GM19099 (cell line): ENCODE data around the gene PEX10.

Source experiments
- POLR2A ChIP-seq: IDR thresholded peaks from 3 replicates; pipeline ENCODE4 v1.6.1; 2011; ENCODE audit warnings: low read depth; ENCODE audit not compliant: insufficient read length; ENCODE audit errors: extremely low read depth

The PEX10 gene

GRCh38 chr1:2404142-2404889, 8.0 kb downstream of the PEX10 start:
- no peak for TF ChIP-seq POLR2A

DNA sequence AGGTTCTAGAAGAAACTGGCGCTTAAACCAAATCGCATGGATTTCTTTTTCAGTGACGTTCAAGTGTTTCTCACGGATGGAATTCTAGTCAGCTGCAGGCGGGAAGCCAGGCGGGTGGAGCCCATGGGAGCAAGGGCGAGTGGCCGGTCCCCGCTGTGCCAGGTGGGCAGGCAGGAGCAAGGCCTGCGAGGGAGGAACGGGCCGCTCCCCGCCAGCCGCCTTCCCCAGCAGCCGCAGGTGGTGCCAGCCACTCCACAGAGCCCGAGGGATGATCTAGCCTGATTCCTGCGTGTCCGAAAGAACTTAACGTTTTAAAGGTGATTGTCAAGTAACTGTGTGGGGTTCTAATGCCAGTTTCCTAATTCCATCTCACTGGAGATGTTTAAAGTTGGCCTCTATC, 9.1 kb downstream of the PEX10 start:
- no peak for TF ChIP-seq POLR2A

GRCh38 chr1:2402420-2402819, 9.9 kb downstream of the PEX10 start:
- TF ChIP-seq POLR2A, result no peak

GRCh38 chr1:2400950-2401649, 11.3 kb downstream of the PEX10 start:
- no peak for TF ChIP-seq POLR2A

- TF ChIP-seq POLR2A, result no peak
Observed at GRCh38 chr1:2400576-2400909, 11.8 kb downstream of the PEX10 start.

GRCh38 chr1:2399890-2400575, 12.3 kb downstream of the PEX10 start:
- no peak for TF ChIP-seq POLR2A

DNA sequence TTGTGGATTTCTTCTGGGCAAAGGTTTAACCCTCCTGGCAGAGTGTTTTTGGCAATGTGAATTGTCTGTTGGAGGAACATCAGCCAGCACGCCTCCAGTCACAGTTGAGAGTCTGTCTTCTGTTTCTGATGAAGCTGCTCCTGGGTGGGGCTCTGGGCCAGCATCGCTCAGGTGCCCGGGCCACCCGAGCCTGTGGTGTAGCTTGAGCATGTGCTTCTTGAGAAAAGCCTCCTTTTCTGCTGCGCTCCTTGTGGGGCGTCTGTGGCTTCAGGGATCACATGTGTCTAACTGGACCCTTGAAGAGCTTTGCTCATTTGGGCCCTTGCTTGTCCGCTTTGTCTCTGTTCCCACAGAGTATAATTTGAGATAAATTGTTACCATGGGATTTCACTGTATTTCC, 13.5 kb downstream of the PEX10 start:
- no peak for TF ChIP-seq POLR2A

- TF ChIP-seq POLR2A, result no peak
Observed at GRCh38 chr1:2397007-2397679, 15.2 kb downstream of the PEX10 start.

GRCh38 chr1:2396476-2396875, 15.9 kb downstream of the PEX10 start:
- no peak for TF ChIP-seq POLR2A

- no peak for TF ChIP-seq POLR2A
Observed at GRCh38 chr1:2396059-2396458, 16.3 kb downstream of the PEX10 start.

- TF ChIP-seq POLR2A, result no peak
Observed at GRCh38 chr1:2395245-2395644, 17.1 kb downstream of the PEX10 start.

- TF ChIP-seq POLR2A, result no peak
Observed at GRCh38 chr1:2394761-2395160, 17.6 kb downstream of the PEX10 start.

DNA sequence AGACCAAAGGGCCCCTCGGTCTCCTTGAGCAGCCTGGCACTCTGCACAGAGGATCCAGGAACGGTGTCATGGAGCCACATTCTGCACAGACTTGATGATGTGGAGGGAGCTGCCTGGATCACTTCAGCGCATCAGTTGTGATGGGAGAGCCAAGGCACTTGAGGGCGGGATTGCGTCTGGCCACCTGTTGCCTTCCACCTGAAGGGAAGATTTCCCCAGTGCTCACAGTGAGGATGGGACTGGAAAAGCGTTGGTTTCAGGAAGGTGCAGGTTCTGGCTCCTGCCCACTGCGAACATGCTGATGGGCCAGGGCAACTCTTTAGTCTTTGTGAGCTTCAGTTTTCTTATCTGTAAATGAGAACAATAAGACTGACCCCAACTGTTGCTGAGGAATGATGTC, 18.1 kb downstream of the PEX10 start:
- no peak for TF ChIP-seq POLR2A

GRCh38 chr1:2393471-2393877, 18.9 kb downstream of the PEX10 start:
- no peak for TF ChIP-seq POLR2A

GRCh38 chr1:2392686-2393085, 19.7 kb downstream of the PEX10 start:
- TF ChIP-seq POLR2A, result no peak
